Lung (tissue), 12 donors: ENCODE results near the gene NOSTRIN. TPM values are rescaled to one million over a fixed set of nuclear protein-coding genes. Genes with fewer than 3 reads are reported as not detected.

Experiments used
- ATAC-seq: fragments of 200-7000 bp; cut with Tn5 transposase; one replicate; pipeline ENCODE4 v1.9.1; 2020; ENCODE audit warnings: moderate number of reproducible peaks; ENCODE audit not compliant: insufficient read depth, low FRiP score
- DNase-seq, 3 donors: peaks; one replicate each; pipeline ENCODE4 v3.0.0-alpha.2; 2013 to 2017
- H3K27ac ChIP-seq, 2 donors: one replicate each; pipeline ENCODE4 v1.5.1; 2013; ENCODE audit warnings: mild to moderate bottlenecking in 2 of 2, moderate library complexity in 2 of 2, control low read depth in 1 of 2, inconsistent platforms in 1 of 2, low read depth in 1 of 2, low read length in 1 of 2
- H3K27me3 ChIP-seq, 3 donors: one replicate each; pipeline ENCODE4 v1.5.1; 2013; ENCODE audit warnings: low read length in 2 of 3; ENCODE audit not compliant: control insufficient read depth in 3 of 3, insufficient read depth in 3 of 3
- H3K36me3 ChIP-seq, 4 donors: one replicate each; pipeline ENCODE4 v1.5.1; 2013; ENCODE audit warnings: low read length in 4 of 4, mild to moderate bottlenecking in 1 of 4, moderate library complexity in 1 of 4; ENCODE audit not compliant: control insufficient read depth in 4 of 4, insufficient read depth in 4 of 4
- H3K4me1 ChIP-seq, 5 donors: one replicate each; pipeline ENCODE4 v1.5.1; 2013; ENCODE audit warnings: low read length in 5 of 5, mild to moderate bottlenecking in 2 of 5, moderate library complexity in 1 of 5; ENCODE audit not compliant: control insufficient read depth in 5 of 5, insufficient read depth in 5 of 5
- H3K4me3 ChIP-seq: one replicate; pipeline ENCODE4 v1.5.1; 2013; ENCODE audit warnings: mild to moderate bottlenecking, control low read depth, moderate library complexity
- H3K9ac ChIP-seq, 2 donors: one replicate each; pipeline ENCODE4 v1.5.1; 2013; ENCODE audit warnings: low read length in 2 of 2, control low read depth in 1 of 2; ENCODE audit not compliant: insufficient read depth in 1 of 2
- H3K9me3 ChIP-seq, 4 donors: one replicate each; pipeline ENCODE4 v1.5.1; 2013; ENCODE audit warnings: low read length in 3 of 4, mild to moderate bottlenecking in 1 of 4, moderate library complexity in 1 of 4; ENCODE audit not compliant: control insufficient read depth in 4 of 4, insufficient read depth in 3 of 4
- CTCF ChIP-seq: IDR thresholded peaks from 2 replicates; pipeline ENCODE4 v1.5.1; 2012; ENCODE audit warnings: mild to moderate bottlenecking; ENCODE audit errors: control extremely low read depth, extremely low read depth
- WGBS, 2 donors: extraction: QIAGEN DNeasy Blood & Tissue Kit; methylation state at CpG; one replicate each; pipeline ENCODE4 v1.1.7; 2013; 5-methylcytosine and 5-hydroxymethylcytosine counted together
- polyA plus RNA-seq, 2 donors: library from polyadenylated mRNA; stranded (reverse); fragments of 200-250 nt; gene quantifications; one replicate each; pipeline ENCODE4 v1.2.1, GENCODE V29; 2013
- total RNA-seq, 2 donors: library from RNA; depleted of rRNA in 1 of 2; stranded (reverse); fragments of >200 nt in 1 of 2; gene quantifications; one replicate each; pipeline ENCODE4 v1.2.1, GENCODE V29; 2014 to 2021
- donor health status: control.
- donor health status: control.
- donor health status: Bipolar disorder and iron deficiency.
- donor health status: healthy.
- donor health status: DM: yes; HTN: yes; CAD: no.

NOSTRIN gene
- total and polyA plus RNA-seq, 4 donors, result 15.5 to 57.5 (median 33.7) TPM

GRCh38 chr2:168797286-168797655, 5.2 kb upstream of the NOSTRIN start:
- DNase-seq (no peak), ATAC-seq (no peak)
- Histone ChIP-seq H3K9ac (no peak overlapping the region), H3K27ac (no peak overlapping the region), H3K4me1 (peaks cover 3 to 10% (median 9%) of the 10 kb centered on the region in 5 donors), H3K36me3 (no peaks in the 10 kb centered on the region), H3K27me3 (no peaks in the 10 kb centered on the region), H3K4me3 (no peak overlapping the region), H3K9me3 (no peaks in the 10 kb centered on the region)
- no peak for TF ChIP-seq CTCF

GRCh38 chr2:168798076-168798887, 4.2 kb upstream of the NOSTRIN start:
- Histone ChIP-seq H3K9me3 (no peaks in the 10 kb centered on the region), H3K9ac (no peak overlapping the region), H3K36me3 (no peaks in the 10 kb centered on the region), H3K27me3 (no peaks in the 10 kb centered on the region), H3K27ac (no peak overlapping the region), H3K4me3 (no peak overlapping the region), H3K4me1 (peaks cover 5 to 15% (median 9%) of the 10 kb centered on the region in 5 donors)
- WGBS, 2 donors, result 69 to 83% methylated on average over 13 of the region's 13 CpGs
- DNase-seq, result peak; percentile 33 to 58 (median 38)
- no peak for TF ChIP-seq CTCF
- ATAC-seq, result no peak

GRCh38 chr2:168798888-168799410, 3.5 kb upstream of the NOSTRIN start:
- WGBS, 2 donors, result 50 to 70% methylated on average over 1 of the region's 1 CpG
- no peak for ATAC-seq
- no peak for TF ChIP-seq CTCF

More at GRCh38 chr2:168798888-168799410, 3.5 kb upstream of the NOSTRIN start:
- H3K36me3 ChIP-seq, result no peaks in the 10 kb centered on the region
- no peak overlapping the region for H3K4me3 ChIP-seq
- no peaks in the 10 kb centered on the region for H3K27me3 ChIP-seq
- DNase-seq, result no peak
- H3K4me1 ChIP-seq, result peaks cover 5 to 17% (median 9%) of the 10 kb centered on the region in 5 donors
- H3K9me3 ChIP-seq, result no peaks in the 10 kb centered on the region
- no peak overlapping the region for H3K27ac ChIP-seq
- H3K9ac ChIP-seq, result no peak overlapping the region
